Lower leg skin (tissue), 3 donors: ENCODE results near the gene OOSP2.

Experiments
- CTCF ChIP-seq, 3 donors: fragments of 450-650 bp; IDR thresholded peaks; one replicate each; pipeline ENCODE4 v1.5.1; 2016; ENCODE audit warnings: antibody characterized with exemption in 3 of 3, mild to moderate bottlenecking in 3 of 3, moderate library complexity in 2 of 3
- POLR2A ChIP-seq, 2 donors: fragments of 450-650 bp; IDR thresholded peaks; one replicate each; pipeline ENCODE4 v1.6.1; 2016 to 2017; ENCODE audit warnings: antibody characterized with exemption in 2 of 2, mild to moderate bottlenecking in 1 of 2, moderate library complexity in 1 of 2

- TF ChIP-seq CTCF (IDR thresholded peaks at IDR 0.05) (no peak), POLR2A (IDR thresholded peaks at IDR 0.05) (no peak)
Observed at GRCh38 chr11:60056349-60056969, 16.2 kb downstream of the OOSP2 start, which contains the start of gene MS4A3.
